AG09309 (cell line): ENCODE measurements around the gene EIF2A.

Source experiments
- DNase-seq: peaks from one replicate; pipeline ENCODE4 v3.0.0-alpha.2; 2010; ENCODE audit warnings: low read depth
- H3K4me3 ChIP-seq: 2 replicates; pipeline ENCODE4 v1.5.1; 2011; ENCODE audit warnings: mild to moderate bottlenecking, low read depth, low read length, moderate library complexity; ENCODE audit not compliant: control insufficient read depth
- CTCF ChIP-seq: IDR thresholded peaks from 2 replicates; pipeline ENCODE4 v1.5.1; 2011; ENCODE audit warnings: mild to moderate bottlenecking, low read depth, low read length, inconsistent platforms; ENCODE audit not compliant: insufficient read depth, control insufficient read depth; ENCODE audit errors: missing control alignments

EIF2A gene

GRCh38 chr3:150527464-150528255 is 18.9 kb upstream of the EIF2A start:
- no peak for TF ChIP-seq CTCF
- no peak overlapping the region for H3K4me3 ChIP-seq
- DNase-seq, result no peak

- DNase-seq, result no peak
- H3K4me3 ChIP-seq, result no peak overlapping the region
- peak; percentile 28 for TF ChIP-seq CTCF
Measured at GRCh38 chr3:150528354-150528797, 18.2 kb upstream of the EIF2A start.

- H3K4me3 ChIP-seq, result no peak overlapping the region
- no peak for TF ChIP-seq CTCF
- no peak for DNase-seq
Measured at GRCh38 chr3:150531775-150532174, 14.8 kb upstream of the EIF2A start.

- no peak overlapping the region for H3K4me3 ChIP-seq
- DNase-seq, result no peak
- TF ChIP-seq CTCF, result no peak
Measured at GRCh38 chr3:150535204-150535603, 11.4 kb upstream of the EIF2A start.

- TF ChIP-seq CTCF, result no peak
- no peak overlapping the region for H3K4me3 ChIP-seq
- DNase-seq, result no peak
Measured at GRCh38 chr3:150538324-150539208, 8.0 kb upstream of the EIF2A start.

- TF ChIP-seq CTCF, result no peak
- no peak for DNase-seq
Measured at GRCh38 chr3:150540297-150540696, 6.3 kb upstream of the EIF2A start.

More at GRCh38 chr3:150540297-150540696, 6.3 kb upstream of the EIF2A start:
- no peak overlapping the region for H3K4me3 ChIP-seq
